ENCODE results near the gene ZNF668.

ZNF668 gene

DNA sequence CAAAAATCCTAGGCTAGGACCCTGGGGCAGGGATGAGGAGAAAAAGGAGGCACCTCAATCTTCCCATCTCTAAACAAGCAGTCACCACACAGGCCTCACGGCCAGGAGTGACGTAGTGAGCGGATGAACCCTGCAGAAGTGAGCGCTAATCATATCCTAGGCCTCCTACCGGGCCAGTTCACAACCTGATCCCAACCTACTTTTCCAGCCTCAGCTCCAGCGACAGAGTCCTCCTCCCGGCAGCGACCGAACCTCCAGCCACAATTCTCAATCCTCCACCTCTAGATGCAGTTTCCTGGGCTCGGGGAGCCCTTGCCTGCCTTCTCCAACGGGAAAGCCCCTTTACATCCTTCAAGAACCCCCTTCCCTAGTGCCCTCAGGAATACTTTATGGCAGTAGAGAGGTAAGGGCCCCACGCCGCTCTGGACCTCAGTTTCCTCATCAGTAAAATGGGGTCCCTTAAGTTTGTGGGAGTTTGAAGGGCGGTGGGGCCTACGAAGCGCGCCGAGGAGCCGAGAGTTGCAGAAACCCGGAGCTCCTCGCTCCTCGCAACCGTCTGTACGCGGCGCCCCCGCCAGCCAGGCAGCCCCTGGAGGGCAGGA lies 1.4 kb downstream of the ZNF668 start:
- peaks cover 26 to 30% of the 10 kb centered on the region in 2 experiments for H3K4me1 ChIP-seq (ENCODE audit: control insufficient read depth in 1 of 2, insufficient read depth in 1 of 2, low read depth in 1 of 2, low read length in 1 of 2)
- H3K27ac ChIP-seq, result peak overlapping the region; percentile 95
- TF ChIP-seq, protein P1, sequence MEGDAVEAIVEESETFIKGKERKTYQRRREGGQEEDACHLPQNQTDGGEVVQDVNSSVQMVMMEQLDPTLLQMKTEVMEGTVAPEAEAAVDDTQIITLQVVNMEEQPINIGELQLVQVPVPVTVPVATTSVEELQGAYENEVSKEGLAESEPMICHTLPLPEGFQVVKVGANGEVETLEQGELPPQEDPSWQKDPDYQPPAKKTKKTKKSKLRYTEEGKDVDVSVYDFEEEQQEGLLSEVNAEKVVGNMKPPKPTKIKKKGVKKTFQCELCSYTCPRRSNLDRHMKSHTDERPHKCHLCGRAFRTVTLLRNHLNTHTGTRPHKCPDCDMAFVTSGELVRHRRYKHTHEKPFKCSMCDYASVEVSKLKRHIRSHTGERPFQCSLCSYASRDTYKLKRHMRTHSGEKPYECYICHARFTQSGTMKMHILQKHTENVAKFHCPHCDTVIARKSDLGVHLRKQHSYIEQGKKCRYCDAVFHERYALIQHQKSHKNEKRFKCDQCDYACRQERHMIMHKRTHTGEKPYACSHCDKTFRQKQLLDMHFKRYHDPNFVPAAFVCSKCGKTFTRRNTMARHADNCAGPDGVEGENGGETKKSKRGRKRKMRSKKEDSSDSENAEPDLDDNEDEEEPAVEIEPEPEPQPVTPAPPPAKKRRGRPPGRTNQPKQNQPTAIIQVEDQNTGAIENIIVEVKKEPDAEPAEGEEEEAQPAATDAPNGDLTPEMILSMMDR (IDR thresholded peaks at IDR 0.05), result no peak
- peaks cover 16% of the 10 kb centered on the region for H3K36me3 ChIP-seq
- peak overlapping the region; percentile 98 for H3K4me3 ChIP-seq (ENCODE audit: low read depth in 1 of 2, low read length in 1 of 2)
- no peaks in the 10 kb centered on the region for H3K9me3 ChIP-seq
- no peaks in the 10 kb centered on the region for H3K27me3 ChIP-seq

- Histone ChIP-seq H3K9me3 (no peaks in the 10 kb centered on the region), H3K27me3 (no peaks in the 10 kb centered on the region), H3K36me3 (peaks cover 9% of the 10 kb centered on the region), H3K27ac (peak overlapping the region; percentile 95), H3K4me1 (ENCODE audit: control insufficient read depth in 1 of 2, insufficient read depth in 1 of 2, low read depth in 1 of 2, low read length in 1 of 2) (peaks cover 26 to 30% of the 10 kb centered on the region in 2 experiments), H3K4me3 (ENCODE audit: low read depth in 1 of 2, low read length in 1 of 2) (no peak overlapping the region)
- TF ChIP-seq, protein P1 (IDR thresholded peaks at IDR 0.05), result no peak
These were observed 2.2 kb downstream of the ZNF668 start for GRCh38 chr16:31071861-31072260.

DNA sequence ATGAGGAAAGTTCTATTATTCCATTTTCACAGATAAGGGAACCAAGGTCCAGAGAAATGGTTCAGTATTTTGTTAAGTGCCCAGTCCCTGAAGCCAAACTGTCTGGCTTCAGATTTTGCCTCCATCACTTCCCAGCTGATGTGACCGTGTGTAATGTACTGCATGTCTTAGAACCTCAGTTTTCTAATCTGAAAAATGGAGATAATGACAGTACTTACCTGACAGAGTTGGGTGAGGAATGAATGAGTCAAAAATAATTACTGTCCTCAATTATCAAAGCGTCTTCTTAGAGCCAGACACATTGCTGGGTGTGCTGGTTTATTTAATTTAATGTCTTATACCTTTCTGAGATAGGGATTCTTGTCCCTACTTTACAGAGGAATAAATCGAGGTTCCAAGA lies 6.7 kb downstream of the ZNF668 start:
- peaks cover 8% of the 10 kb centered on the region for H3K36me3 ChIP-seq
- H3K4me3 ChIP-seq (ENCODE audit: low read depth in 1 of 2, low read length in 1 of 2), result no peak overlapping the region
- TF ChIP-seq, protein P1 (IDR thresholded peaks at IDR 0.05), result no peak
- no peaks in the 10 kb centered on the region for H3K27me3 ChIP-seq
- no peaks in the 10 kb centered on the region for H3K9me3 ChIP-seq
- peaks cover 8 to 14% of the 10 kb centered on the region in 2 experiments for H3K4me1 ChIP-seq (ENCODE audit: control insufficient read depth in 1 of 2, insufficient read depth in 1 of 2, low read depth in 1 of 2, low read length in 1 of 2)
- no peak overlapping the region for H3K27ac ChIP-seq

DNA sequence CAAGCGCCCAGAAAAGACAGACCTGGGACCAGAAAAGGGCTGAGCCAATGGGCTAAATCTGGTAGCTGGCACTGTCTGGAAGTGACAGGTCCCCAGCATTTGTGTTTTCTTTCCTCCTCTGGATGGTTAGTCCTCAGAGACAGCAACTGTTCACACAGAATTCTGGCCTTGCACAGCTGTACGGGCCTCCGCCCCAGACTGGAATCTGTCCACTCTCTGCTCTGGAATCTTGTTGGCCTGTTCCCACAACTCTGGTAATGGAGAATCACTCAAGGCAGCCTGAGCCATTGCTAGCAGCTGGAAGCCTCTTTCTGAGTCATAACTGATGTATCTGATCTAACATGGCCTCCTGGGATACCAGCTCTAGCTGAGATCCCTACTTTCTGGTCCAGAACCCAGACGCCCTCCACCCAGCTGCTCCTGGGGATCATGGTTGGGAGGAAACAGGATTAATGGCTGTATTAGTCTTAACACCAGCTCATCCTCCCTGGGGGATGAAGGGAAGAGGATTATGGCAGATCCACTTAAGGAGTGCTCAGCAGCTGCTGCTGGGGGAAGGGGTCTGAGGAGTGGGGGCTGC lies 9.1 kb downstream of the ZNF668 start:
- H3K27ac ChIP-seq, result no peak overlapping the region
- TF ChIP-seq, protein P1 (IDR thresholded peaks at IDR 0.05), result no peak
- H3K36me3 ChIP-seq, result peaks cover 29% of the 10 kb centered on the region
- peaks cover 6 to 9% of the 10 kb centered on the region in 2 experiments for H3K4me1 ChIP-seq (ENCODE audit: control insufficient read depth in 1 of 2, insufficient read depth in 1 of 2, low read depth in 1 of 2, low read length in 1 of 2)
- H3K27me3 ChIP-seq, result no peaks in the 10 kb centered on the region
- H3K4me3 ChIP-seq (ENCODE audit: low read depth in 1 of 2, low read length in 1 of 2), result no peak overlapping the region
- H3K9me3 ChIP-seq, result no peaks in the 10 kb centered on the region

DNA sequence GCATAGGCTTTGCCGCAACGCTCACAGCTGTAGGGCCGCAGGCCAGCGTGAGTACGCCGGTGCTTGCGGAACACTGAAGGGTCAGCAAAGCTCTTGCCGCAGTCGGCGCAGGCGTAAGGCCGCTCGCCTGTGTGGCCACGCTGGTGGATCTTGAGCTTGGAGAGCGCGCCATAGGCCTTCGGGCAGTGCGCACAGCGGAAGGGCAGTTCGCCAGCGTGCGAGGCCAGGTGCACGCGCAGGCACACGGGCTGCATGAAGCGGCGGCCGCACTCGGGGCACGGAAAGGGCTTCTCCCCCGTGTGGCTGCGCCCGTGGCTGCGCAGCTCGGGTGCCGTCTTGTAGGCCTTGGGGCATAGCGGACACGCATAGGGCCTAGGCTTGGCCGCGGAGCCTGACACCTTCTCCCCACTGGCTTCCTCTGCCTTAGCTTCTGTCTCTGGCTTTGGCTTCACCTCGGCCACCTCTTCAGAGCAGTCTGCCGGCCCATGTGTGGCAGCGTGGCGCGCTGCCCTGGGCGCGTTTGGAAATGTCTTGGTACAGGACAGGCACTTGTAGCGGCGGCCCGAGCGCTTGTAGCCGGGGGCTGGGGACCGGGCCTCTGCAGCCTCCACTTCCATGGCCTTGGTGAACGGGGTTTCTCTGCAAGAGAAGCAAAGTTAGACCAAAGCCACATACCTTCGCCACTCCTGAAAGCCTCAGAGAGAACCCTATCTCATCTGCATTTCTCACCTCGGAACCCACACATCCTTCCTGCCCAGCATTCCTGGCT lies 10.0 kb downstream of the ZNF668 start:
- Histone ChIP-seq H3K36me3 (peaks cover 29% of the 10 kb centered on the region), H3K9me3 (no peaks in the 10 kb centered on the region), H3K27me3 (no peaks in the 10 kb centered on the region), H3K27ac (no peak overlapping the region), H3K4me3 (ENCODE audit: low read depth in 1 of 2, low read length in 1 of 2) (no peak overlapping the region), H3K4me1 (ENCODE audit: control insufficient read depth in 1 of 2, insufficient read depth in 1 of 2, low read depth in 1 of 2, low read length in 1 of 2) (peaks cover 6 to 9% of the 10 kb centered on the region in 2 experiments)
- TF ChIP-seq, protein P1 (IDR thresholded peaks at IDR 0.05), result no peak
